Endothelial cell of umbilical vein (primary cell): ENCODE measurements around the gene DAPL1. TPM values are rescaled to one million over a fixed set of nuclear protein-coding genes. Genes with fewer than 3 reads are reported as not detected.

Experiments used
- BruUV-seq: library from RNA; stranded (reverse); fragments of 400-500 nt; replicated peaks from 2 replicates; lab custom pipeline; 2021; lab: Mats Ljungman, UMichigan
- CTCF ChIA-PET: fragments of 300-600, 350-600 bp; sonication (Branson Sonifier 250); formaldehyde crosslinking; loops from one replicate; lab custom pipeline; 2021; ENCODE audit warnings: antibody characterized with exemption, inconsistent platforms; lab: Charles Lee
- POLR2A ChIA-PET: fragments of 300-600, 350-600 bp; sonication (Branson Sonifier 250); formaldehyde crosslinking; loops from one replicate; lab custom pipeline; 2021; ENCODE audit warnings: antibody characterized with exemption, inconsistent platforms; lab: Charles Lee
- DNase-seq: peaks from one replicate; pipeline ENCODE4 v3.0.0-alpha.2; 2011; ENCODE audit warnings: low read depth, low spot score
- FAIRE-seq: peaks from 2 replicates; lab custom pipeline; 2011; peaks lifted over from hg19 to GRCh38; lab: Jason Lieb, UNC
- H2AFZ ChIP-seq: 2 replicates; pipeline ENCODE4 v1.6.0; 2012; ENCODE audit warnings: low read depth, low read length, control low read depth, inconsistent platforms
- H3K27ac ChIP-seq: 2 replicates; pipeline ENCODE4 v1.5.1; 2011; ENCODE audit warnings: low read depth, mild to moderate bottlenecking, control low read depth, low read length, moderate library complexity; ENCODE audit not compliant: insufficient read depth
- H3K27me3 ChIP-seq, 2 experiments: 2 replicates each; pipeline versions ENCODE4 v1.6.0 to v1.6.1; 2011; ENCODE audit warnings: low read length in 2 of 2, mixed read lengths in 1 of 2; ENCODE audit not compliant: control insufficient read depth in 2 of 2, insufficient read depth in 2 of 2
- H3K36me3 ChIP-seq, 2 experiments: 2 replicates in 1 of 2; 3 replicates in 1 of 2; pipeline ENCODE4 v1.5.1; 2011; ENCODE audit warnings: low read length in 2 of 2, mild to moderate bottlenecking in 1 of 2, moderate library complexity in 1 of 2; ENCODE audit not compliant: control insufficient read depth in 2 of 2, insufficient read depth in 2 of 2; ENCODE audit errors: extremely low read depth in 1 of 2
- H3K4me1 ChIP-seq: 3 replicates; pipeline ENCODE4 v1.5.1; 2011; ENCODE audit warnings: mild to moderate bottlenecking, low read length; ENCODE audit not compliant: control insufficient read depth, insufficient read depth; ENCODE audit errors: extremely low read depth
- H3K4me2 ChIP-seq: 2 replicates; pipeline ENCODE4 v1.6.1; 2011; ENCODE audit warnings: low read length, control low read depth, mixed read lengths; ENCODE audit not compliant: insufficient read depth
- H3K4me3 ChIP-seq, 3 experiments: fragments of 200-600 bp in 1 of 3; sonication (generic), shearing (Covaris generic) in 1 of 3; replicated peaks in 1 of 3; 2 replicates each; pipeline ENCODE4 v1.5.1; 2011 to 2016; ENCODE audit warnings: control low read depth in 3 of 3, low read length in 3 of 3, mild to moderate bottlenecking in 2 of 3, inconsistent platforms in 1 of 3, low read depth in 1 of 3, moderate library complexity in 1 of 3; ENCODE audit not compliant: insufficient read depth in 1 of 3
- H3K79me2 ChIP-seq: 2 replicates; pipeline ENCODE4 v1.6.0; 2012; ENCODE audit warnings: low read length, inconsistent platforms; ENCODE audit not compliant: control insufficient read depth, insufficient read depth
- H3K9ac ChIP-seq: replicated peaks from 2 replicates; pipeline ENCODE3; 2011; ENCODE audit warnings: low read length, control low read depth; ENCODE audit not compliant: insufficient read depth; ENCODE audit errors: extremely low read depth
- H3K9me1 ChIP-seq: replicated peaks from 3 replicates; pipeline ENCODE4 v1.6.0; 2011; ENCODE audit warnings: mild to moderate bottlenecking, low read length; ENCODE audit not compliant: control insufficient read depth, insufficient read depth; ENCODE audit errors: extremely low read depth
- H3K9me3 ChIP-seq: replicated peaks from 2 replicates; pipeline ENCODE4 v1.5.1; 2012; ENCODE audit warnings: low read length, inconsistent platforms; ENCODE audit not compliant: control insufficient read depth, insufficient read depth
- H4K20me1 ChIP-seq: replicated peaks from 2 replicates; pipeline ENCODE3; 2011; ENCODE audit warnings: mild to moderate bottlenecking, low read length; ENCODE audit not compliant: control insufficient read depth, insufficient read depth; ENCODE audit errors: extremely low read depth
- CTCF ChIP-seq, 2 donors: IDR thresholded peaks; 1 replicate in 1 of 2; 2 replicates in 1 of 2; pipeline ENCODE4 v1.5.1; 2011; ENCODE audit warnings: low read length in 2 of 2, mild to moderate bottlenecking in 2 of 2, moderate library complexity in 2 of 2, control low read depth in 1 of 2, inconsistent platforms in 1 of 2, low read depth in 1 of 2; ENCODE audit not compliant: insufficient read depth in 1 of 2; ENCODE audit errors: extremely low read depth in 1 of 2
- EZH2 ChIP-seq: IDR thresholded peaks from 2 replicates; pipeline ENCODE4 v1.6.1; 2012; ENCODE audit warnings: borderline replicate concordance, low read depth, mild to moderate bottlenecking, moderate library complexity, low read length, inconsistent platforms; ENCODE audit not compliant: severe bottlenecking
- FOS ChIP-seq: IDR thresholded peaks from 2 replicates; pipeline ENCODE4 v1.6.1; 2011; ENCODE audit warnings: mild to moderate bottlenecking, low read length, moderate library complexity, borderline replicate concordance; ENCODE audit not compliant: insufficient read depth
- GATA2 ChIP-seq: IDR thresholded peaks from 2 replicates; pipeline ENCODE4 v1.7.0; 2011; ENCODE audit warnings: low read depth, mild to moderate bottlenecking, moderate library complexity, mixed read lengths, low read length; ENCODE audit not compliant: insufficient read length, insufficient read depth
- JUN ChIP-seq: IDR thresholded peaks from 2 replicates; pipeline ENCODE4 v1.6.1; 2011; ENCODE audit warnings: borderline replicate concordance, low read depth; ENCODE audit not compliant: insufficient read length, insufficient read depth
- MAX ChIP-seq: IDR thresholded peaks from 2 replicates; pipeline ENCODE4 v1.6.1; 2011; ENCODE audit not compliant: insufficient read depth, insufficient read length
- MYC ChIP-seq: IDR thresholded peaks from one replicate; pipeline ENCODE4 v1.6.1; 2011; ENCODE audit warnings: mild to moderate bottlenecking, low read depth, low read length
- POLR2A ChIP-seq: IDR thresholded peaks from 2 replicates; pipeline ENCODE4 v1.6.1; 2012; ENCODE audit warnings: low read depth, mild to moderate bottlenecking, control low read depth, low read length
- POLR2AphosphoS5 ChIP-seq: IDR thresholded peaks from 2 replicates; pipeline ENCODE4 v1.6.1; 2012; ENCODE audit warnings: low read depth, mild to moderate bottlenecking, control low read depth, low read length, moderate library complexity; ENCODE audit not compliant: insufficient read depth
- dilution Hi-C: fragments of 300-500 bp; cut with MboI; formaldehyde crosslinking; loops from one replicate; pipeline ENCODE4 v1.15.0; 2019; ENCODE audit warnings: low sequenced_read_pairs; ENCODE audit not compliant: extremely low pct_ligation_motif_present
- intact Hi-C: fragments of 100-400 bp; cut with micrococcal nuclease; formaldehyde crosslinking; loops from one replicate; pipeline ENCODE4 v1.10.0; 2022
- polyA plus RNA-seq, 4 experiments: library from polyadenylated mRNA; depleted of rRNA in 3 of 4; stranded (reverse) in 3 of 4; unstranded in 1 of 4; fragments of >200 nt; gene quantifications; 2 replicates each; pipeline versions ENCODE4 v1.2.1 to v1.2.3, GENCODE V29; 2011 to 2012; ENCODE audit warnings: missing spikeins in 1 of 4
- total RNA-seq: library from RNA; stranded (reverse); gene quantifications from 2 replicates; pipeline ENCODE4 v1.2.3, GENCODE V29; 2021

The DAPL1 gene
- total and polyA plus RNA-seq, 2 donors (not counting 3 experiments of a cell fraction or from before 2014, with no cell fraction given): not detected

- POLR2A ChIA-PET: no interaction called here
- intact Hi-C loops: loop anchor here (5.0 kb wide), 1 partner anchor 1803 kb away; no protein-coding TSS in a partner anchor
- Histone ChIP-seq H3K36me3 (no peaks in the 10 kb centered on the region), H3K4me2 (no peak overlapping the region), H3K9me3 (no peaks in the 10 kb centered on the region), H3K79me2 (no peaks in the 10 kb centered on the region), H3K27me3 (peaks cover 13 to 18% of the 10 kb centered on the region in 2 experiments), H3K27ac (no peak overlapping the region), H3K9ac (no peak overlapping the region), H4K20me1 (no peaks in the 10 kb centered on the region), H3K9me1 (no peaks in the 10 kb centered on the region), H3K4me3 (no peak overlapping the region), H2AFZ (no peak overlapping the region), H3K4me1 (no peaks in the 10 kb centered on the region)
- FAIRE-seq: no peak
- no peak for DNase-seq
- TF ChIP-seq JUN (no peak), POLR2AphosphoS5 (no peak), MYC (no peak), CTCF (IDR thresholded peaks at IDR 0.05; ENCODE audit: extremely low read depth in 1 of 2, insufficient read depth in 1 of 2, low read depth in 1 of 2, low read length in 2 of 2) (no peak), POLR2A (no peak), GATA2 (no peak), EZH2 (no peak), FOS (no peak), MAX (no peak)
- dilution Hi-C loops: no loop called here
- no TSS peak for BruUV-seq
- CTCF ChIA-PET: interaction anchor here (1.1 kb wide), 1 partner anchor 13 kb away, joined by 5 read pairs; no protein-coding TSS in a partner anchor
Measured at GRCh38 chr2:158799181-158799580, 4.1 kb downstream of the DAPL1 start.
